HCT116 (cell line): ENCODE results near the gene GSC.

Source experiments
- CTCF ChIP-seq, 3 experiments: fragments of 200-600 bp in 1 of 3; sonication (generic) in 1 of 3; IDR thresholded peaks in 2 of 3; conservative IDR thresholded peaks in 1 of 3; 2 replicates each; pipeline ENCODE4 v1.5.1; 2012 to 2017; ENCODE audit warnings: low read depth in 2 of 3, low read length in 2 of 3, antibody characterized with exemption in 1 of 3, borderline replicate concordance in 1 of 3, control low read depth in 1 of 3, mild to moderate bottlenecking in 1 of 3, mixed read lengths in 1 of 3, mixed run types in 1 of 3, moderate library complexity in 1 of 3; ENCODE audit not compliant: insufficient read depth in 1 of 3
- EZH2 ChIP-seq: fragments of 200-600 bp; sonication (generic); IDR thresholded peaks from 2 replicates; pipeline ENCODE4 v1.6.1; 2017; ENCODE audit warnings: antibody characterized with exemption, mixed run types
- JUND ChIP-seq: IDR thresholded peaks from 2 replicates; pipeline ENCODE4 v1.6.1; 2012
- POLR2A ChIP-seq: IDR thresholded peaks from 2 replicates; pipeline ENCODE4 v1.7.0; 2011; ENCODE audit warnings: borderline replicate concordance; ENCODE audit not compliant: insufficient read depth, insufficient read length; ENCODE audit errors: extremely low read depth
- POLR2AphosphoS5 ChIP-seq: IDR thresholded peaks from 2 replicates; pipeline ENCODE4 v1.6.1; 2011; ENCODE audit warnings: mild to moderate bottlenecking, low read depth, low read length, moderate library complexity
- SP1 ChIP-seq: IDR thresholded peaks from 2 replicates; pipeline ENCODE4 v1.6.1; 2012; ENCODE audit warnings: low read depth
- YY1 ChIP-seq: IDR thresholded peaks from 2 replicates; pipeline ENCODE4 v1.6.1; 2011; ENCODE audit warnings: low read length, low read depth, moderate library complexity, mild to moderate bottlenecking; ENCODE audit not compliant: insufficient replicate concordance; ENCODE audit errors: extremely low read depth
- ZFX ChIP-seq: fragments of 450-650 bp; IDR thresholded peaks from 2 replicates; pipeline ENCODE4 v1.6.1; 2017
- ZNF274 ChIP-seq: fragments of 200-500 bp; sonication (Bioruptor generic); IDR thresholded peaks from 2 replicates; pipeline ENCODE4 v1.6.1; 2014; ENCODE audit warnings: mild to moderate bottlenecking, low read depth, low read length, inconsistent platforms
- TF ChIP-seq, protein P1 (sequence below): IDR thresholded peaks from 2 replicates; pipeline ENCODE4 v1.6.1; 2012

GRCh38 chr14:94775091-94775870, 5.4 kb upstream of the GSC start:
- TF ChIP-seq POLR2AphosphoS5 (no peak), CTCF (IDR thresholded peaks at IDR 0.05 in 2 of 3, conservative IDR thresholded peaks at IDR 0.05 in 1 of 3; ENCODE audit: borderline replicate concordance in 1 of 3, insufficient read depth in 1 of 3, low read depth in 2 of 3, low read length in 2 of 3) (no peak), YY1 (no peak), JUND (no peak), ZFX (no peak), SP1 (no peak), POLR2A (no peak), EZH2 (no peak), ZNF274 (no peak)
- TF ChIP-seq, protein P1, sequence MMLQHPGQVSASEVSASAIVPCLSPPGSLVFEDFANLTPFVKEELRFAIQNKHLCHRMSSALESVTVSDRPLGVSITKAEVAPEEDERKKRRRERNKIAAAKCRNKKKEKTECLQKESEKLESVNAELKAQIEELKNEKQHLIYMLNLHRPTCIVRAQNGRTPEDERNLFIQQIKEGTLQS, result no peak
